ENCODE results near the gene LTB4R.
A peak's percentile ranks its signal among the peaks of the same experiment; 100 is the strongest.
"Not testable (repeated sequence)": the region's sequence is repeated elsewhere in the genome, so short reads cannot be mapped to it uniquely, and the experiment has no call there.

LTB4R gene

GRCh38 chr14:24323341-24323740 is 12.0 kb downstream of the LTB4R start:
- no peak for DNase-seq (ENCODE audit: low read depth in 3 of 3)

- no peak for DNase-seq (ENCODE audit: low read depth in 3 of 3)
These were observed 12.7 kb downstream of the LTB4R start for GRCh38 chr14:24324024-24324423.

GRCh38 chr14:24325041-24325530 is 13.8 kb downstream of the LTB4R start:
- no peak for DNase-seq (ENCODE audit: low read depth in 3 of 3)

GRCh38 chr14:24325963-24326362 is 14.7 kb downstream of the LTB4R start:
- DNase-seq (ENCODE audit: low read depth in 3 of 3) = no peak

GRCh38 chr14:24327303-24327702 is 16.0 kb downstream of the LTB4R start:
- DNase-seq (ENCODE audit: low read depth in 3 of 3) = no peak

GRCh38 chr14:24327914-24328313 is 16.6 kb downstream of the LTB4R start:
- DNase-seq (ENCODE audit: low read depth in 3 of 3) = not testable (repeated sequence)

GRCh38 chr14:24329073-24329663 is 17.9 kb downstream of the LTB4R start:
- DNase-seq (ENCODE audit: low read depth in 3 of 3) = no peak

GRCh38 chr14:24329736-24330135 is 18.4 kb downstream of the LTB4R start:
- no peak for DNase-seq (ENCODE audit: low read depth in 3 of 3)

- no peak for DNase-seq (ENCODE audit: low read depth in 3 of 3)
These were observed 19.8 kb downstream of the LTB4R start for GRCh38 chr14:24330973-24331674.

- no peak for DNase-seq (ENCODE audit: low read depth in 3 of 3)
These were observed 20.5 kb downstream of the LTB4R start for GRCh38 chr14:24331731-24332267.

GRCh38 chr14:24332268-24332993 is 21.1 kb downstream of the LTB4R start:
- peak; percentile 62 to 81 (median 77) for DNase-seq (ENCODE audit: low read depth in 3 of 3)

GRCh38 chr14:24334431-24335291 is 23.4 kb downstream of the LTB4R start, which contains the start of gene ADCY4:
TSS of gene ADCY4 (minus strand) at chr14:24335071. CDS start at chr14:24334652, 419 bp downstream.
- DNase-seq (ENCODE audit: low read depth in 3 of 3) = no peak

GRCh38 chr14:24335461-24336171 is 24.3 kb downstream of the LTB4R start:
- no peak for DNase-seq (ENCODE audit: low read depth in 3 of 3)

GRCh38 chr14:24337144-24337823 is 26.0 kb downstream of the LTB4R start:
- no peak for DNase-seq (ENCODE audit: low read depth in 3 of 3)

GRCh38 chr14:24337824-24338175 is 26.5 kb downstream of the LTB4R start:
- no peak for DNase-seq (ENCODE audit: low read depth in 3 of 3)

- DNase-seq (ENCODE audit: low read depth in 3 of 3) = no peak
These were observed 27.5 kb downstream of the LTB4R start for GRCh38 chr14:24338843-24339242.

GRCh38 chr14:24339284-24340151 is 28.2 kb downstream of the LTB4R start, which contains the start of gene RIPK3:
TSS of gene RIPK3 (minus strand) at chr14:24339991. CDS start at chr14:24339826, 165 bp downstream.
- DNase-seq (ENCODE audit: low read depth in 3 of 3) = peak; percentile 42 to 54 (median 44)

- DNase-seq (ENCODE audit: low read depth in 3 of 3) = no peak
These were observed 29.3 kb downstream of the LTB4R start for GRCh38 chr14:24340606-24341005.

- no peak for DNase-seq (ENCODE audit: low read depth in 3 of 3)
These were observed 31.6 kb downstream of the LTB4R start for GRCh38 chr14:24342889-24343288.

Measured in stimulated activated CD4-positive, alpha-beta T cell treated with anti-CD3 and anti-CD28 coated beads, TNF-alpha, amount 100 ng/mL, for 4 hours (primary cell).